HG03442 (cell line): ENCODE results near the gene RNASE11.
"Not testable (repeated sequence)": the region's sequence is repeated elsewhere in the genome, so short reads cannot be mapped to it uniquely, and the experiment has no call there.

Source experiments
- ATAC-seq: cut with Tn5 transposase; IDR thresholded peaks from one replicate; pipeline ENCODE4 v1.9.1; 2021; ENCODE audit warnings: mild to moderate bottlenecking, moderate library complexity; ENCODE audit not compliant: unreplicated experiment

Gene RNASE11

DNA sequence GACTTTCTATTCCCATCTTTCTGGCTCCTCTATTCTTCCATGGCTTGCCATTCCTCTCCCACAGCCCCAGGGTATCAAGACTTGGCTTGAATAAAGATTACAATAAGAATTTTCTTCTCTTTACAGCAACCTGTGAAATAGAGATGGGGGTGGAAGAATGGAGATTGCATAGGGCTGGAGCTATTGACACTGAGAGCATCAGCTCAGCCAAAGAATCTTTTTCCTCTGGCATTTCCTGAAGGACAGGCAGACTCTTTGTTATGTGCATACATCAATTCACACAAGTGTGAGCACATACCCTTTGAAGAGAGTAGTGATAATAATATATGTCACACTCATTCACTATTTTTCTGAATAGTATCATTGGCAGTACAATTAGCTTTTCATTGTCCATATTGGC, 4.7 kb downstream of the RNASE11 start:
- ATAC-seq: no peak

- no peak for ATAC-seq
These were observed 7.6 kb downstream of the RNASE11 start for GRCh38 chr14:20580242-20580641.

- no peak for ATAC-seq
These were observed 8.9 kb downstream of the RNASE11 start for GRCh38 chr14:20578784-20579502.

DNA sequence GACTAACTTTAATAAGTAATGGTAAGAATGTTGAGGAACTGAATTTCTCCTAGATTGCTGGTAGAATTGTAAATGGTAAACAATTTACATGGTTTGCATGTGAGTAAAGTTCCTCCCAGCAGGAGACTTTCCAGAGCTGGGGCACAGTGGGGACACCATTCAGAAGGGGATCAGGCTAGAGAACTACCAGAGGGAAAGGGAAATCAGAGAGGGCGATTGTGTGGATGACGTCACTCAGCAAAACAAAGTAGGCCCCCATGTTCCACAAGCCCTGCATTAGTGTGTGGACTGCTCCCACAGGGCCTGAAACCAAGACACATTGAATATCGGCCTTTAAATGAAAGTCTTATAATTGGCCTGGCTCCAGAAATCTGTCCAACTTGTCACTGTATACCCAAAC, 9.5 kb downstream of the RNASE11 start:
- ATAC-seq: no peak

GRCh38 chr14:20572382-20572990, 15.3 kb downstream of the RNASE11 start:
- not testable (repeated sequence) for ATAC-seq

DNA sequence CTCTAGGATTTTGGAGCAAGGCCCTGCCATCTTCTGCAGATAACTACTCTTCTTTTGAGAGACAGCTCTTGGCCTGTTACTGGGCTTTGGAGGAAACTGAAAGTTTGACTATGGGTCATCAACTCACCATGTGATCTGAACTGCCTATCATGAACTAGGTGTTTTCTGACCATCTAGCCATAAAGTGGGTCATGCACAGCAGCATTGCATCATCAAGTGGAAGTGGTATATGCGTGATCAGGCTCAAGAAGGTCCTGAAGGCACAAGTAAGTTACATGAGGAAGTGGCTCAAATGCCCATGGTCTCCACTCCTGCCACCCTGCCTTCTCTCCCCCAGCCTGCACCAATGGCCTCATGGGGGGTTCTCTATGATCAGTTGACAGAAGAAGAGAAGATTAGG, 17.1 kb downstream of the RNASE11 start:
- not testable (repeated sequence) for ATAC-seq

- ATAC-seq: not testable (repeated sequence)
These were observed 17.9 kb downstream of the RNASE11 start for GRCh38 chr14:20569865-20570264.

- ATAC-seq: no peak
These were observed 18.7 kb downstream of the RNASE11 start for GRCh38 chr14:20569066-20569465.

- ATAC-seq: no peak
These were observed 19.4 kb downstream of the RNASE11 start for GRCh38 chr14:20568393-20568792.

- ATAC-seq: not testable (repeated sequence)
These were observed 20.6 kb downstream of the RNASE11 start for GRCh38 chr14:20567199-20567598.

- ATAC-seq: no peak
These were observed 23.3 kb downstream of the RNASE11 start for GRCh38 chr14:20564501-20564997.

DNA sequence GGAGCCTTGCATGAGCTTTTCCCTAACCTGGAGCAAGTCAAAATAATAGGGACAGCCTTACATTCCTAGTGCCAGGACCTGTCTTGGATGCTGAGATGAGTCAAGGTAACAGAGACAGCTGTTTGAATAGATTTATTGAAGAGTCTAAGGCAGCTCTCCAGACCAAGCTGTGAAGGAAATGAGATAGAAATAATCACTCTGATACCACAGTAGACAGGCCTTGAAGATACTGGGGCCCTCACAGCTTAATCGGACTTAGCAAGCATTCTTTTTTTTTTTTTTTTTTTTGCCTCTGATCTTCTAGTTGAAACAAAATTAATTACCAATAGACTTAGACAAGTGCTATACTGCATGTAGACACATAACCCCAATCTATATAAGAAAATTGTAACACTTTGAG, 23.8 kb downstream of the RNASE11 start:
- no peak for ATAC-seq

- ATAC-seq: no peak
These were observed 26.8 kb downstream of the RNASE11 start, which contains the start of gene RNASE9 for GRCh38 chr14:20560961-20561360. Gene RNASE9 (minus strand): TSS chr14:20561047.

GRCh38 chr14:20559461-20559904, 28.3 kb downstream of the RNASE11 start:
- no peak for ATAC-seq

- ATAC-seq: no peak
These were observed 30.6 kb downstream of the RNASE11 start for GRCh38 chr14:20557212-20557542.

DNA sequence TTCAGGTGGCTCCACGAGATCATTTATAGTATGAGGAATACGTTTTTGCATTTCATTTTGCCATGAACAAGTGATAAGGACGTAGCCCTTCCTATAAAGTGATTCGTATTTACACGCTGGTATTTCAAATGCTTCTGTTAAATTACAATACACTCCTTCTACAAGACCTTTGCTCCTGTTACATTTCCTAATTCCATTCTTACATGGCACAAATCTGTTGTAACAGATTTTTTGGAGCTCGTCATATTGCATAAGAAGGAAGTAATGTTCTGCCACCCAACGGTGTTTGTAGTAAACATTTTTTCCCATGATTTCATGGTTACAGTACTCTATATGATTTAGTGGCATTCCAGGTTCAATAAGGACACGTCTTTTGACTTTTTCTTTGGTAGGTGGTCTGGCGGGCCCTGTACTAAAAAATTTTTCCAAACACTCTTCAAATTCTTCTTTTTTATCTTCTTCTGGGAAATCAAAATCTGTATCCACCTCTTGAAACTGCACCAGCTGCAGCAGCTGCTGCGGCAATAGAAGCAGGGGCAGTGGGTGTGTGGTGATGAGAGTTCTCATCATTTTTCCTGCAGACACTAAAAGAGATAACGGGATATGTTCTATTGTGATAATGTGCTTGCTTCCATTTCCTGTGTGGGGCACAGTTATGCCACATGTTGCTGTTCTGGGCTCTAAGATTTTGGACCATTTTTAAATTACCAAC, 31.1 kb downstream of the RNASE11 start:
- no peak for ATAC-seq

DNA sequence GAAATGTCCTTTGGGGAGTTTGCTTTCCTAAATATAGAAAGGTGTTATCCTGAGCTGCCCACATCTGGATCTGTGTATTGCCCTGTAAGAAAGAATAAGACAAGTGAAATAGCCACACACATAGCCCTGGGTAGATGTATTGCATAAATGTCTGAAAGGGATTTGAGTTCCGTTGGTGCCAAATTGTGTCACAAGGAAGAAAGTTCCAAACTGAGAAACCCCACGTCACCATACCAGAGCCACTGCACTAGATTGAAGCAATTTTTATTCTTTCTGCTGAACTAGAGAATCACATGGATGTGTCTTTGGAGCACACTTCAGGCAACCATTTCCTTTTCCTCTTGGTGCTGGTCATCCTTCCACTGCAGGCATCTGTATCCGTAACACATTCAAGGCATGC, 32.0 kb downstream of the RNASE11 start:
- ATAC-seq: no peak

- ATAC-seq: no peak
These were observed 34.8 kb downstream of the RNASE11 start for GRCh38 chr14:20553024-20553423.

- ATAC-seq: no peak
These were observed 36.2 kb downstream of the RNASE11 start for GRCh38 chr14:20551606-20552005.

DNA sequence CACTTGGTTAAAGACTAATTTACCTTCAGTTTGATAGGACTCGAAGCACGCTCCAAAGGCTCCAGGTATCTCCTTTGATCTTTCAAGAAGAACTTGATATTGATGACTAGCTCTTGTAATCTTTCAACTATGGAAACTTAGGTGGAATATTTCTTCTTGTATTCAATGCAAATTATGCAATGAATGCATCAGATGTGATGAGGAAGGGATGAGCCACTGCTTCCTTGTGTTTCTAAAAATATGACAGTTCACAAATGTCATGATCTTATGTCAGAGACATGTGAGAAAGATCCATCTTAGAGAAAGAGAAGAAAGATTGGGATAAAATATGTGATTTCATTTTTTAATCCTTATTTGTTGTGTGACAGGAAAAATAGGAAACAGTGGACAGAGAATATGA, 36.9 kb downstream of the RNASE11 start:
- ATAC-seq: no peak

GRCh38 chr14:20548414-20549158, 39.2 kb downstream of the RNASE11 start:
- no peak for ATAC-seq
